ENCODE measurements around the gene OOSP2. TPM values are rescaled to one million over a fixed set of nuclear protein-coding genes. Genes with fewer than 3 reads are reported as not detected.
"Not testable (repeated sequence)": the region's sequence is repeated elsewhere in the genome, so short reads cannot be mapped to it uniquely, and the experiment has no call there.

Gene OOSP2
- total RNA-seq, 2 donors from 2014 or later, result 16.0 TPM; not detected in 1

DNA sequence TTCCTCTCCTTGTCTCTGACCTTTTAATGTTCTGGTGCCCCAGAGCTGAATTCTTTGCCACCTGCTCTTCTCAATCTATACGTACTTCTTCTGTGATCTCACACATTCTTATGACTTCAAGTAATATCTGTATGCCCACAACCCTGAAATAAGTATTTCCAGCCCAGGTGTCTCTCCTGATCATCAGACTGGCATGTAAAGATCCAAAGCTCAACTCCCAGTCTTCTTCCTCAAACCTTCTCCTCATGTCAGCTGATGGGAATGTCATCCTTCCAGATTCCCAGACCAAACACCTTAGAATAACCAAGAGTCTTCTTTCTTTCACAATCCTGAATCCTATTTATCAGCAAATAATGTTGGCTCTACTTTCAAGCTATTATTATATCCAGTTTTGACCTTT is 25.6 kb downstream of the OOSP2 start:
- no peak overlapping the region for H3K4me3 ChIP-seq
- no peaks in the 10 kb centered on the region for H3K27me3 ChIP-seq (replicated peaks; ENCODE audit: insufficient read depth)
- H3K27ac ChIP-seq, result no peak overlapping the region
- H3K9me3 ChIP-seq, result no peaks in the 10 kb centered on the region
- TF ChIP-seq POLR2A (IDR thresholded peaks at IDR 0.05), result no peak
- H3K4me1 ChIP-seq (replicated peaks), result no peaks in the 10 kb centered on the region
- intact Hi-C loops (cut with DNase I), result no loop called here
- H3K36me3 ChIP-seq, result no peaks in the 10 kb centered on the region
- 82% methylated on average over 1 of the region's 1 CpG for WGBS
- no peak for DNase-seq (ENCODE audit: low spot score)

- no peak for DNase-seq (ENCODE audit: low spot score)
- TF ChIP-seq POLR2A (IDR thresholded peaks at IDR 0.05) (no peak), POLR2AphosphoS5 (IDR thresholded peaks at IDR 0.05) (no peak)
- TF ChIP-seq, protein P1, sequence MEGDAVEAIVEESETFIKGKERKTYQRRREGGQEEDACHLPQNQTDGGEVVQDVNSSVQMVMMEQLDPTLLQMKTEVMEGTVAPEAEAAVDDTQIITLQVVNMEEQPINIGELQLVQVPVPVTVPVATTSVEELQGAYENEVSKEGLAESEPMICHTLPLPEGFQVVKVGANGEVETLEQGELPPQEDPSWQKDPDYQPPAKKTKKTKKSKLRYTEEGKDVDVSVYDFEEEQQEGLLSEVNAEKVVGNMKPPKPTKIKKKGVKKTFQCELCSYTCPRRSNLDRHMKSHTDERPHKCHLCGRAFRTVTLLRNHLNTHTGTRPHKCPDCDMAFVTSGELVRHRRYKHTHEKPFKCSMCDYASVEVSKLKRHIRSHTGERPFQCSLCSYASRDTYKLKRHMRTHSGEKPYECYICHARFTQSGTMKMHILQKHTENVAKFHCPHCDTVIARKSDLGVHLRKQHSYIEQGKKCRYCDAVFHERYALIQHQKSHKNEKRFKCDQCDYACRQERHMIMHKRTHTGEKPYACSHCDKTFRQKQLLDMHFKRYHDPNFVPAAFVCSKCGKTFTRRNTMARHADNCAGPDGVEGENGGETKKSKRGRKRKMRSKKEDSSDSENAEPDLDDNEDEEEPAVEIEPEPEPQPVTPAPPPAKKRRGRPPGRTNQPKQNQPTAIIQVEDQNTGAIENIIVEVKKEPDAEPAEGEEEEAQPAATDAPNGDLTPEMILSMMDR (IDR thresholded peaks at IDR 0.05), result no peak
These were observed 29.2 kb downstream of the OOSP2 start for GRCh38 chr11:60069450-60069849.

GRCh38 chr11:60071644-60072043 is 31.4 kb downstream of the OOSP2 start:
- intact Hi-C loops (cut with DNase I); DNase-seq (ENCODE audit: low spot score); H3K36me3 ChIP-seq; H3K4me1 ChIP-seq (replicated peaks); H3K9me3 ChIP-seq; H3K4me3 ChIP-seq; H3K27ac ChIP-seq; H3K27me3 ChIP-seq (replicated peaks; ENCODE audit: insufficient read depth): not testable (repeated sequence)
- 80% methylated on average over 6 of the region's 6 CpGs for WGBS

More at GRCh38 chr11:60069450-60069849, 29.2 kb downstream of the OOSP2 start:
- no peak overlapping the region for H3K27ac ChIP-seq
- intact Hi-C loops (cut with DNase I), result no loop called here
- H3K4me3 ChIP-seq, result no peak overlapping the region
- no peaks in the 10 kb centered on the region for H3K36me3 ChIP-seq
- no peaks in the 10 kb centered on the region for H3K4me1 ChIP-seq (replicated peaks)
- H3K9me3 ChIP-seq, result no peaks in the 10 kb centered on the region
- H3K27me3 ChIP-seq (replicated peaks; ENCODE audit: insufficient read depth), result no peaks in the 10 kb centered on the region
- WGBS, result 47% methylated on average over 2 of the region's 2 CpGs

DNA sequence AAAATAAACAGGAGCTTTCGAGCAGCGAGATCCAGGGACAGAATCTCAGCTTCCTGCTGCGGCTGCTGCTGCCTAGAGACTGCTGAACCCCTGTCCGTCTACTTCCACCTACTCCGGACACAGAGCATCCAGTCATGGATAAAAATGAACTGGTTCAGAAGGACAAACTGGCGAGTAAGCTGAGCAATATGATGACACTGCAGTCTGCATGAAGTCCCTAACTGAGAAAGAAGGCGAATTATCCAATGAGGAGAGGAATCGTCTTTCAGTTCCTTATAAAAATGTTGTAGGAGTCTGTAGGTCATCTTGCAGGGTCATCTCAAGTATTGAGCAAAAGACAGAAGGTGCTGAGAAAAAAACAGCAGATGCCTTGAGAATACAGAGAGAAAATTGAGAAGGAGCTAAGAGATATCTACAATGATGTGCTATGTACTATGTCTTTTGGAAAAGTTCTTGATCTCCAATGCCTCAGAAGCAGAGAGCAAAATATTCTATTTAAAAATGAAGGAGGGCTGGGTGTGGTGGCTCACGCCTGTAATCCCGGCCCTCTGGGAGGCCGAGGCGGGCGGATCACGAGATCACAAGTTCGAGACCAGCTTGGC is 37.1 kb downstream of the OOSP2 start:
- DNase-seq (ENCODE audit: low spot score), result no peak
- H3K27ac ChIP-seq, result no peak overlapping the region
- no peaks in the 10 kb centered on the region for H3K9me3 ChIP-seq
- no peaks in the 10 kb centered on the region for H3K27me3 ChIP-seq (replicated peaks; ENCODE audit: insufficient read depth)
- no peaks in the 10 kb centered on the region for H3K4me1 ChIP-seq (replicated peaks)
- WGBS, result 73% methylated on average over 15 of the region's 15 CpGs
- H3K4me3 ChIP-seq, result no peak overlapping the region
- intact Hi-C loops (cut with DNase I), result no loop called here
- no peaks in the 10 kb centered on the region for H3K36me3 ChIP-seq
- TF ChIP-seq, protein P1 (IDR thresholded peaks at IDR 0.05), result no peak
- TF ChIP-seq POLR2A (IDR thresholded peaks at IDR 0.05) (no peak), POLR2AphosphoS5 (IDR thresholded peaks at IDR 0.05) (no peak)

DNA sequence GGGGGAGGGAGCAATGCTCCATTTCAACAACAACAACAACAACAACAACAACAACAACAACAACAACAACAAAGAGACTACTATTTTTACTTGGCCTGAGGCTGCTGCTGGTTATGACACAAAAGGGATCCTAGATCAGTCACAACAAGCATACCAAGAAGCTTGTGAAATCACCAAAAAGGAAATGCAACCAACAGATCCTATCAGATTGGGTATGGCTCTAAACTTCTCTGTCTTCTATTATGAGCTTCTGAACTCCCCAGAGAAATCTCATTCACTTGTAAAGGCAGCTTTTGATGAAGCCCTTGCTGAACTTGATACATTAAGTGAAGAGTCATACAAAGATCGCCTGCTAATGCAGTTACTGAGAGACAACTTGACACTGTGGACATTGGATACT is 37.8 kb downstream of the OOSP2 start:
- H3K27me3 ChIP-seq (replicated peaks; ENCODE audit: insufficient read depth), result no peaks in the 10 kb centered on the region
- H3K9me3 ChIP-seq, result no peaks in the 10 kb centered on the region
- H3K4me3 ChIP-seq, result no peak overlapping the region
- no peak overlapping the region for H3K27ac ChIP-seq
- no peaks in the 10 kb centered on the region for H3K4me1 ChIP-seq (replicated peaks)
- WGBS, result 70% methylated on average over 1 of the region's 1 CpG
- no peak for DNase-seq (ENCODE audit: low spot score)
- intact Hi-C loops (cut with DNase I), result no loop called here
- no peak for TF ChIP-seq POLR2A (IDR thresholded peaks at IDR 0.05)
- H3K36me3 ChIP-seq, result no peaks in the 10 kb centered on the region

DNA sequence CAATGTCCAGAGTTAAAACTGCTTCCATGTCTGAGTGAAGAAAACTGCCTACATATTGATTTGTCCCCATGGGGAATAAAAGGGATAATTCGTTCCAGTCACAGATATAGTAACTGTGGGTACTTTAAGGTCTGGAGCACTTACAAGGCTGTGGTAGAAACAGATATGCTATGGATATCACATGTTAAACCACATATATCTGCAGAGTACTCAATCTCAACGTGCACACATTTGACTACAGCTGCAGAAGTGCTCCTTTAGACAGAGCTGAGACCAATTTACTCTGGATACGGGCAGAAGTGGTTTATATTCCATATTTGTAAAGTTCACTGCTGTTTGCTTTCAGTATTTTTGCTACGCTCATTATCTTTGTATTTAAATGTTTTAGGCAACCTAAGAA is 38.5 kb downstream of the OOSP2 start:
- H3K4me1 ChIP-seq (replicated peaks), result no peaks in the 10 kb centered on the region
- intact Hi-C loops (cut with DNase I), result no loop called here
- H3K27ac ChIP-seq, result no peak overlapping the region
- H3K27me3 ChIP-seq (replicated peaks; ENCODE audit: insufficient read depth), result no peaks in the 10 kb centered on the region
- DNase-seq (ENCODE audit: low spot score), result no peak
- no peaks in the 10 kb centered on the region for H3K36me3 ChIP-seq
- TF ChIP-seq, protein P1 (IDR thresholded peaks at IDR 0.05), result no peak
- no peak for TF ChIP-seq POLR2A (IDR thresholded peaks at IDR 0.05)
- TF ChIP-seq POLR2AphosphoS5 (IDR thresholded peaks at IDR 0.05), result no peak
- WGBS, result 58% methylated on average over 4 of the region's 4 CpGs
- no peak overlapping the region for H3K4me3 ChIP-seq
- no peaks in the 10 kb centered on the region for H3K9me3 ChIP-seq
